OCI-LY7 (cell line): ENCODE results near the gene ULK4. TPM values are rescaled to one million over a fixed set of nuclear protein-coding genes. Genes with fewer than 3 reads are reported as not detected.

ENCODE experiments used
- BruUV-seq: library from RNA; stranded (reverse); fragments of 400-500 nt; replicated peaks from 2 replicates; lab custom pipeline; 2021; lab: Mats Ljungman, UMichigan
- CTCF ChIA-PET: fragments of 300-600 bp; sonication (Branson Sonifier 250); formaldehyde crosslinking; loops from one replicate; lab custom pipeline; 2022; ENCODE audit warnings: antibody characterized with exemption; ENCODE audit not compliant: unreplicated experiment; lab: Charles Lee
- POLR2A ChIA-PET: fragments of 300-600 bp; sonication (Branson Sonifier 250); formaldehyde crosslinking; loops from one replicate; lab custom pipeline; 2022; ENCODE audit warnings: antibody characterized with exemption; lab: Charles Lee
- DNase-seq: peaks from one replicate; pipeline ENCODE4 v3.0.0-alpha.2; 2015; ENCODE audit warnings: low spot score
- H2AFZ ChIP-seq: fragments of 200-600 bp; sonication (generic), shearing (Covaris generic); 2 replicates; pipeline ENCODE4 v1.6.1; 2014; ENCODE audit warnings: mild to moderate bottlenecking, antibody characterized with exemption, low read length, moderate library complexity
- H3K27ac ChIP-seq: fragments of 200-600 bp; sonication (generic); 2 replicates; pipeline ENCODE4 v1.5.1; 2014; ENCODE audit warnings: mixed run types, low read depth, mild to moderate bottlenecking, moderate library complexity, low read length, inconsistent platforms; ENCODE audit not compliant: poor library complexity, severe bottlenecking
- H3K36me3 ChIP-seq: fragments of 200-600 bp; sonication (generic); 2 replicates; pipeline ENCODE4 v1.6.1; 2014; ENCODE audit warnings: mild to moderate bottlenecking, antibody characterized with exemption, low read length, moderate library complexity, mixed read lengths; ENCODE audit not compliant: insufficient read depth
- H3K4me1 ChIP-seq: fragments of 200-600 bp; sonication (generic); 2 replicates; pipeline ENCODE4 v1.5.1; 2014; ENCODE audit warnings: mild to moderate bottlenecking, low read length; ENCODE audit not compliant: insufficient read depth, poor library complexity, severe bottlenecking
- H3K4me2 ChIP-seq: fragments of 200-600 bp; sonication (generic); 2 replicates; pipeline ENCODE4 v1.6.1; 2014; ENCODE audit warnings: mild to moderate bottlenecking, low read length
- H3K4me3 ChIP-seq: fragments of 200-600 bp; sonication (generic); 2 replicates; pipeline ENCODE4 v1.5.1; 2014; ENCODE audit warnings: mild to moderate bottlenecking, low read depth, low read length; ENCODE audit not compliant: poor library complexity, severe bottlenecking
- H3K79me2 ChIP-seq: fragments of 200-600 bp; sonication (generic); 2 replicates; pipeline ENCODE4 v1.6.1; 2016; ENCODE audit warnings: low read depth, mild to moderate bottlenecking, low read length, moderate library complexity, mixed read lengths; ENCODE audit not compliant: insufficient read depth
- H3K9me2 ChIP-seq: fragments of 200-600 bp; sonication (generic); 2 replicates; pipeline ENCODE4 v1.6.1; 2016; ENCODE audit warnings: mild to moderate bottlenecking, low read length, mixed read lengths; ENCODE audit not compliant: insufficient read depth
- H3K9me3 ChIP-seq: fragments of 200-600 bp; sonication (generic); 2 replicates; pipeline ENCODE4 v1.6.1; 2014; ENCODE audit warnings: mild to moderate bottlenecking, mixed run types, low read length, mixed read lengths
- H4K20me1 ChIP-seq: fragments of 200-600 bp; sonication (generic); 2 replicates; pipeline ENCODE4 v1.6.1; 2014; ENCODE audit warnings: mild to moderate bottlenecking, antibody characterized with exemption, low read length, moderate library complexity, mixed read lengths; ENCODE audit not compliant: insufficient read depth
- EZH2phosphoT487 ChIP-seq: fragments of 200-600 bp; sonication (generic); IDR thresholded peaks from 2 replicates; pipeline ENCODE4 v1.6.1; 2018; ENCODE audit warnings: low read depth, borderline replicate concordance, mild to moderate bottlenecking, mixed run types, antibody characterized with exemption, low read length, moderate library complexity, mixed read lengths
- intact Hi-C: fragments of 100-400 bp; cut with micrococcal nuclease; formaldehyde crosslinking; loops from one replicate; pipeline ENCODE4 v1.10.0; 2022; ENCODE audit not compliant: unreplicated experiment
- total RNA-seq, 2 experiments: library from RNA; depleted of rRNA in 1 of 2; stranded (reverse); fragments of >200 nt in 1 of 2; shearing (Covaris generic) in 1 of 2; gene quantifications; 2 replicates each; pipeline ENCODE4 v1.2.3, GENCODE V29; 2014 to 2022
- TF ChIP-seq, protein P1 (sequence below): fragments of 200-600 bp; sonication (generic); conservative IDR thresholded peaks from 2 replicates; pipeline ENCODE4 v1.5.1; 2014; ENCODE audit warnings: mild to moderate bottlenecking, antibody characterized with exemption, low read length, moderate library complexity, mixed read lengths

The ULK4 gene
- total RNA-seq, 2 experiments from 2014 or later, result 18.9 to 21.0 TPM

GRCh38 chr3:41334426-41334825, 627.5 kb downstream of the ULK4 start:
- Histone ChIP-seq H3K27ac (no peak overlapping the region), H3K79me2 (no peaks in the 10 kb centered on the region), H2AFZ (no peak overlapping the region), H3K4me2 (no peak overlapping the region), H3K9me3 (no peaks in the 10 kb centered on the region), H3K36me3 (no peaks in the 10 kb centered on the region), H4K20me1 (no peaks in the 10 kb centered on the region), H3K4me1 (no peaks in the 10 kb centered on the region), H3K9me2 (no peaks in the 10 kb centered on the region), H3K4me3 (no peak overlapping the region)
- BruUV-seq, result no TSS peak
- no peak for TF ChIP-seq EZH2phosphoT487
- TF ChIP-seq, protein P1, sequence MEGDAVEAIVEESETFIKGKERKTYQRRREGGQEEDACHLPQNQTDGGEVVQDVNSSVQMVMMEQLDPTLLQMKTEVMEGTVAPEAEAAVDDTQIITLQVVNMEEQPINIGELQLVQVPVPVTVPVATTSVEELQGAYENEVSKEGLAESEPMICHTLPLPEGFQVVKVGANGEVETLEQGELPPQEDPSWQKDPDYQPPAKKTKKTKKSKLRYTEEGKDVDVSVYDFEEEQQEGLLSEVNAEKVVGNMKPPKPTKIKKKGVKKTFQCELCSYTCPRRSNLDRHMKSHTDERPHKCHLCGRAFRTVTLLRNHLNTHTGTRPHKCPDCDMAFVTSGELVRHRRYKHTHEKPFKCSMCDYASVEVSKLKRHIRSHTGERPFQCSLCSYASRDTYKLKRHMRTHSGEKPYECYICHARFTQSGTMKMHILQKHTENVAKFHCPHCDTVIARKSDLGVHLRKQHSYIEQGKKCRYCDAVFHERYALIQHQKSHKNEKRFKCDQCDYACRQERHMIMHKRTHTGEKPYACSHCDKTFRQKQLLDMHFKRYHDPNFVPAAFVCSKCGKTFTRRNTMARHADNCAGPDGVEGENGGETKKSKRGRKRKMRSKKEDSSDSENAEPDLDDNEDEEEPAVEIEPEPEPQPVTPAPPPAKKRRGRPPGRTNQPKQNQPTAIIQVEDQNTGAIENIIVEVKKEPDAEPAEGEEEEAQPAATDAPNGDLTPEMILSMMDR, result no peak
- CTCF ChIA-PET, result no interaction called here
- intact Hi-C loops, result no loop called here
- POLR2A ChIA-PET, result no interaction called here
- no peak for DNase-seq

DNA sequence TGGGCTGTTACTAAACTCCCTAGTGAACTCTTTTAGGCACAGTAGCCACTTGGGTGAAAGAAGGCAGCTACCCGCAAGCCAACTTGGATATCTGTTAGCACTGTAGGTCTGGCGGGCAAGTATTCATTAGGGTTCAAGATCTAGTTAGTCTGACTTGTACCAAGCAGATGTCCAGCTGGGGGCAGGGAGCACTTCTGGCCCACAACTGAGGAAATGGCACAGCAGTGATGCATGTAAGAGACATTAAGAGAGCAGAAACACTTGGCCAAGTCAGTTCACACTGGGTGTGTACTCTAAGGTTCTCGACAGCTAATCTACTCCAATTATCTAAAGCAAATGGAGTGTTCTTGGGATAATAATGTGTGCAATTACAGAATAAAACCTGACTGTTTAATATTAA, 630.9 kb downstream of the ULK4 start:
- TF ChIP-seq EZH2phosphoT487, result no peak
- TF ChIP-seq, protein P1, result no peak
- Histone ChIP-seq H4K20me1 (no peaks in the 10 kb centered on the region), H3K4me2 (no peak overlapping the region), H3K36me3 (no peaks in the 10 kb centered on the region), H2AFZ (no peak overlapping the region), H3K27ac (no peak overlapping the region), H3K9me2 (no peaks in the 10 kb centered on the region), H3K79me2 (no peaks in the 10 kb centered on the region), H3K4me3 (no peak overlapping the region), H3K4me1 (no peaks in the 10 kb centered on the region), H3K9me3 (no peaks in the 10 kb centered on the region)
- intact Hi-C loops, result no loop called here
- CTCF ChIA-PET, result no interaction called here
- DNase-seq, result no peak
- POLR2A ChIA-PET, result no interaction called here
- BruUV-seq, result no TSS peak

DNA sequence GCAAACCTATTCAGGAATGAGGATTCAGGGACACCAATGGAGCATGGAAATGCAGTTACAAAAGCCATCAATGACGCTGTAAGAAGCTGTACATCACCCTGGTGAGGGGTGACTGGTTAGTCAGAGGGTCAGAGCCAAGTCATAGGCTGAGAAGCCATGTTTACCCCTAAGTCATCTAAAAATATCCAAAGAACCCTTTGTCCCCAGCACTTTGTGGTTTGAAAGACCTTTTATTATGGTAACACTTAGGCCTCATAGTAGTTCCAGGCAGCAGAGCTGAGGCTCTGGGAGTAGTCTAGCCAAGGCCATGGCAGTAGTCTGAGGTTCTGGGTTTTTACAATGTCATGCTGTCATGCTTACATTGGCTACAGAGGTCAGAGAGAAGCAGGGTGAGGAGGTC, 631.4 kb downstream of the ULK4 start:
- no peak for TF ChIP-seq EZH2phosphoT487
- TF ChIP-seq, protein P1, result no peak
- no peaks in the 10 kb centered on the region for H3K9me2 ChIP-seq
- ChIA-PET CTCF (no interaction called here), POLR2A (interaction anchor here (0.9 kb wide), 1 partner anchor 18 kb away, joined by 3 read pairs; no protein-coding TSS in a partner anchor)
- no peak for DNase-seq
- BruUV-seq, result no TSS peak
- H3K79me2 ChIP-seq, result no peaks in the 10 kb centered on the region
- no peak overlapping the region for H3K4me3 ChIP-seq
- H3K9me3 ChIP-seq, result no peaks in the 10 kb centered on the region
- no peak overlapping the region for H3K27ac ChIP-seq
- H3K36me3 ChIP-seq, result no peaks in the 10 kb centered on the region
- H3K4me2 ChIP-seq, result no peak overlapping the region
- no peaks in the 10 kb centered on the region for H3K4me1 ChIP-seq
- no peaks in the 10 kb centered on the region for H4K20me1 ChIP-seq
- no peak overlapping the region for H2AFZ ChIP-seq
- intact Hi-C loops, result no loop called here
